ENCODE results near the gene INTS14.

- TF ChIP-seq CTCF (conservative IDR thresholded peaks at IDR 0.05; ENCODE audit: low read depth, low read length) (no peak), EZH2 (IDR thresholded peaks at IDR 0.05; ENCODE audit: borderline replicate concordance, low read depth, low read length, poor library complexity, severe bottlenecking) (no peak)
Observed at GRCh38 chr15:65550681-65551098, 60.2 kb downstream of the INTS14 start.

Data from A673 (cell line).